A549 (cell line): Measurements from ENCODE around the gene MR1. TPM values are rescaled to one million over a fixed set of nuclear protein-coding genes. Genes with fewer than 3 reads are reported as not detected.

Experiments used
- ATAC-seq, 2 experiments: fragments of 200-7000 bp in 1 of 2; fragments of >200 bp in 1 of 2; cut with Nextera tagmentation in 1 of 2; cut with Tn5 transposase in 1 of 2; 3 replicates each; pipeline versions ENCODE4 v1.8.0 to v1.9.1; 2018 to 2020; ENCODE audit warnings: mild to moderate bottlenecking in 1 of 2, moderate library complexity in 1 of 2
- CTCF ChIA-PET: fragments of 300-600 bp; sonication (Branson Sonifier 250); formaldehyde crosslinking; extraction: SDS; loops from one replicate; lab custom pipeline; 2021; ENCODE audit warnings: antibody characterized with exemption, inconsistent platforms; lab: Yijun Ruan, JAX
- POLR2A ChIA-PET: fragments of 350-600 bp; formaldehyde crosslinking; extraction: SDS; loops from one replicate; lab custom pipeline; 2021; ENCODE audit warnings: antibody characterized with exemption, inconsistent platforms; lab: Yijun Ruan, JAX
- DNase-seq, 2 experiments: peaks; one replicate each; pipeline versions ENCODE4 v3.0.0 to v3.0.0-alpha.2; 2011 to 2016; ENCODE audit warnings: low read depth in 1 of 2, low spot score in 1 of 2
- FAIRE-seq: peaks from 2 replicates; lab custom pipeline; 2011; peaks lifted over from hg19 to GRCh38; lab: Jason Lieb, UNC
- H3K27ac ChIP-seq, 2 experiments: fragments of >200 bp; sonication (Bioruptor Twin); formaldehyde crosslinking; 3 replicates each; pipeline ENCODE4 v1.5.1; 2016 to 2017
- H3K4me1 ChIP-seq: fragments of >200 bp; sonication (Bioruptor Twin); formaldehyde crosslinking; 3 replicates; pipeline ENCODE4 v1.6.1; 2016
- H3K4me2 ChIP-seq: fragments of >200 bp; sonication (Bioruptor Twin); formaldehyde crosslinking; 3 replicates; pipeline ENCODE4 v1.6.1; 2016
- H3K4me3 ChIP-seq: fragments of >200 bp; sonication (Bioruptor Twin); formaldehyde crosslinking; 3 replicates; pipeline ENCODE4 v1.5.1; 2016
- H3K9me3 ChIP-seq: fragments of >200 bp; sonication (Bioruptor Twin); formaldehyde crosslinking; 3 replicates; pipeline ENCODE4 v1.6.1; 2016
- BHLHE40 ChIP-seq: IDR thresholded peaks from 2 replicates; pipeline ENCODE4 v1.6.1; 2012; ENCODE audit warnings: low read depth, low read length, inconsistent platforms
- EP300 ChIP-seq, 2 experiments: fragments of >200 bp; sonication (Bioruptor Twin); formaldehyde crosslinking; IDR thresholded peaks; 2 replicates in 1 of 2; 3 replicates in 1 of 2; pipeline ENCODE4 v1.6.1; 2016 to 2017
- FOXS1 ChIP-seq: fragments of 250-450 bp; sonication (Bioruptor Pico); IDR thresholded peaks from 2 replicates; pipeline ENCODE4 v1.5.0; 2020; ENCODE audit warnings: mild to moderate bottlenecking, moderate library complexity
- GATA3 ChIP-seq: IDR thresholded peaks from 2 replicates; pipeline ENCODE4 v1.6.1; 2012; ENCODE audit warnings: borderline replicate concordance
- HOXA7 ChIP-seq: fragments of 250-450 bp; sonication (Bioruptor Pico); IDR thresholded peaks from 2 replicates; pipeline ENCODE4 v1.5.0; 2020; ENCODE audit warnings: mild to moderate bottlenecking, moderate library complexity
- HOXB5 ChIP-seq: fragments of 250-450 bp; sonication (Bioruptor Pico); IDR thresholded peaks from 2 replicates; pipeline ENCODE4 v1.5.0; 2020; ENCODE audit warnings: mild to moderate bottlenecking, moderate library complexity
- JUN ChIP-seq, 2 experiments: fragments of >200 bp; sonication (Bioruptor Twin); formaldehyde crosslinking; IDR thresholded peaks; 2 replicates in 1 of 2; 3 replicates in 1 of 2; pipeline ENCODE4 v1.6.1; 2016 to 2017
- KDM1A ChIP-seq: fragments of 200-600 bp; sonication (generic); IDR thresholded peaks from 2 replicates; pipeline ENCODE4 v1.6.1; 2016; ENCODE audit warnings: low read depth, mild to moderate bottlenecking
- MAFK ChIP-seq: fragments of 450-650 bp; IDR thresholded peaks from 2 replicates; pipeline ENCODE4 v1.6.1; 2014; ENCODE audit not compliant: partially characterized antibody
- MAZ ChIP-seq: fragments of 150-350 bp; IDR thresholded peaks from 2 replicates; pipeline ENCODE4 v1.6.1; 2014; ENCODE audit warnings: antibody characterized with exemption, low read depth, low read length, borderline replicate concordance
- PHF8 ChIP-seq: fragments of 200-600 bp; sonication (generic); IDR thresholded peaks from 2 replicates; pipeline ENCODE4 v1.6.1; 2016; ENCODE audit warnings: low read depth, mild to moderate bottlenecking, antibody characterized with exemption, moderate library complexity, borderline replicate concordance
- POLR2A ChIP-seq: IDR thresholded peaks from 2 replicates; pipeline ENCODE4 v1.6.1; 2012; ENCODE audit warnings: mild to moderate bottlenecking, low read length
- POLR2AphosphoS2 ChIP-seq: conservative IDR thresholded peaks from 2 replicates; pipeline ENCODE4 v1.6.1; 2012; ENCODE audit warnings: low read length, improper control_type of control experiment, inconsistent platforms
- RAD21 ChIP-seq, 2 experiments: fragments of >200 bp in 1 of 2; sonication (Bioruptor Twin) in 1 of 2; formaldehyde crosslinking in 1 of 2; IDR thresholded peaks in 1 of 2; conservative IDR thresholded peaks in 1 of 2; 2 replicates in 1 of 2; 3 replicates in 1 of 2; pipeline ENCODE4 v1.6.1; 2012 to 2018; ENCODE audit warnings: inconsistent platforms in 1 of 2
- RFX5 ChIP-seq: fragments of 450-650 bp; IDR thresholded peaks from 2 replicates; pipeline ENCODE4 v1.7.1; 2014; ENCODE audit warnings: antibody characterized with exemption, mild to moderate bottlenecking, moderate library complexity
- RNF2 ChIP-seq: fragments of 200-600 bp; sonication (generic); IDR thresholded peaks from 2 replicates; pipeline ENCODE4 v1.6.1; 2016; ENCODE audit warnings: low read depth, mild to moderate bottlenecking, antibody characterized with exemption, moderate library complexity, borderline replicate concordance
- SREBF2 ChIP-seq: fragments of 450-650 bp; IDR thresholded peaks from 2 replicates; pipeline ENCODE4 v1.6.1; 2014; ENCODE audit warnings: mild to moderate bottlenecking, moderate library complexity
- TFCP2L1 ChIP-seq: fragments of 250-450 bp; sonication (Bioruptor Pico); IDR thresholded peaks from 2 replicates; pipeline ENCODE4 v1.5.0; 2021; ENCODE audit warnings: mild to moderate bottlenecking
- ZC3H11A ChIP-seq: fragments of 450-650 bp; IDR thresholded peaks from 2 replicates; pipeline ENCODE4 v1.6.1; 2014; ENCODE audit warnings: antibody characterized with exemption, mild to moderate bottlenecking
- ZNF302 ChIP-seq: fragments of 250-450 bp; sonication (Bioruptor Pico); IDR thresholded peaks from 2 replicates; pipeline ENCODE4 v1.9.0; 2021; ENCODE audit warnings: inconsistent platforms, mild to moderate bottlenecking, moderate library complexity
- ZSCAN20 ChIP-seq: fragments of 250-450 bp; sonication (Bioruptor Pico); IDR thresholded peaks from 2 replicates; pipeline ENCODE4 v1.8.0; 2022; ENCODE audit warnings: mild to moderate bottlenecking, moderate library complexity
- WGBS: methylation state at CpG from one replicate; pipeline ENCODE4 v1.1.6; 2017; ENCODE audit errors: missing lambda C conversion rate; 5-methylcytosine and 5-hydroxymethylcytosine counted together
- polyA plus RNA-seq, 4 experiments: library from polyadenylated mRNA; depleted of rRNA in 3 of 4; stranded (reverse); fragments of >200 nt; fragmentation: RNase III in 1 of 4; extraction: RNeasy Plus Mini Kit Qiagen cat#74134 plus additional on column Dnase treatment in 1 of 4; gene quantifications; 2 replicates in 3 of 4; 3 replicates in 1 of 4; pipeline ENCODE4 v1.2.3, GENCODE V29; 2011 to 2017
- TF ChIP-seq, protein P1 (sequence below): fragments of >200 bp; sonication (Bioruptor Twin); formaldehyde crosslinking; IDR thresholded peaks from 3 replicates; pipeline ENCODE4 v1.5.1; 2016
- TF ChIP-seq, protein P2 (sequence below): IDR thresholded peaks from 2 replicates; pipeline ENCODE4 v1.6.1; 2012; ENCODE audit warnings: low read depth, borderline replicate concordance
- TF ChIP-seq, protein P3 (sequence below): fragments of 150-350 bp; IDR thresholded peaks from 2 replicates; pipeline ENCODE4 v1.6.1; 2014; ENCODE audit warnings: low read depth, mild to moderate bottlenecking, low read length
- TF ChIP-seq, protein P4 (sequence below): fragments of >200 bp; sonication (Bioruptor Twin); formaldehyde crosslinking; IDR thresholded peaks from 3 replicates; pipeline ENCODE4 v1.6.1; 2016
- TF ChIP-seq, protein P5 (sequence below): IDR thresholded peaks from 2 replicates; pipeline ENCODE4 v1.6.1; 2012
- TF ChIP-seq, protein P6 (sequence below): fragments of >200 bp; sonication (Bioruptor Twin); formaldehyde crosslinking; IDR thresholded peaks from 2 replicates; pipeline ENCODE4 v1.6.1; 2016

MR1 gene
- polyA plus RNA-seq, 2 of the 4 experiments (the other 2 are of a cell fraction) = 8.3 to 17.2 TPM

DNA sequence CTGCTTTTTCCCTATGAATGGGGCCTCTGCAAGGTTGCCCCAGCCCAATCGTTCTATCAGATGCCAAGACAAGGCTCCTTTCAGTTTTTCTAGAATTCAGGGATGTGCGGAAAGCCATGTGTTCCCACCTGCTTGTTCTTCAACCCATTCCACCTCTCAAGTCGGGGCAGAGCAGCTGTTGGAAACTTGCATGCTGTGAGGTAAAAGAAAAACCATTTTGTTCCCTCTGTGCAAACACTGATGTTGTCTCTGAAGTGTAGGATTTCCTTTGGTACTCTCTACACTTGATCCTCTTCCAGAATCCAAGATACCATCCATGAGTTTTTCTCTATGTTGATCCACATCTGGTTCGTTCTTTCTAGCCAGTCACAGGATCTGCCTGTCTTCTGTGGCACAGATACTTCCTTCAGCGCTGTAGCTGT, 62.0 kb downstream of the MR1 start:
- DNase-seq (no peak), FAIRE-seq (no peak), ATAC-seq (peak in 1 of 2 experiments; percentile 1; a peak in 3 of 6 replicates)
- no peaks in the 10 kb centered on the region for H3K9me3 ChIP-seq
- H3K4me2 ChIP-seq = no peak overlapping the region
- WGBS = 75% methylated on average over 5 of the region's 5 CpGs
- POLR2A ChIA-PET = interaction anchor here (1.1 to 2.0 kb wide), 3 partner anchors 8 to 10 kb away, joined by 3 to 7 read pairs (median 7); no protein-coding TSS in a partner anchor
- CTCF ChIA-PET = interaction anchor here (1.4 to 48.3 kb wide), 3 partner anchors 8 to 43 kb away, joined by 3 to 774 read pairs (median 49); no protein-coding TSS in a partner anchor
- TF ChIP-seq JUN (IDR thresholded peaks at IDR 0.05) (no peak), BHLHE40 (no peak), EP300 (IDR thresholded peaks at IDR 0.05) (no peak), HOXB5 (CRISPR knock-in tag) (no peak), RNF2 (no peak), POLR2A (no peak), PHF8 (no peak), ZC3H11A (no peak)
- TF ChIP-seq, protein P1, sequence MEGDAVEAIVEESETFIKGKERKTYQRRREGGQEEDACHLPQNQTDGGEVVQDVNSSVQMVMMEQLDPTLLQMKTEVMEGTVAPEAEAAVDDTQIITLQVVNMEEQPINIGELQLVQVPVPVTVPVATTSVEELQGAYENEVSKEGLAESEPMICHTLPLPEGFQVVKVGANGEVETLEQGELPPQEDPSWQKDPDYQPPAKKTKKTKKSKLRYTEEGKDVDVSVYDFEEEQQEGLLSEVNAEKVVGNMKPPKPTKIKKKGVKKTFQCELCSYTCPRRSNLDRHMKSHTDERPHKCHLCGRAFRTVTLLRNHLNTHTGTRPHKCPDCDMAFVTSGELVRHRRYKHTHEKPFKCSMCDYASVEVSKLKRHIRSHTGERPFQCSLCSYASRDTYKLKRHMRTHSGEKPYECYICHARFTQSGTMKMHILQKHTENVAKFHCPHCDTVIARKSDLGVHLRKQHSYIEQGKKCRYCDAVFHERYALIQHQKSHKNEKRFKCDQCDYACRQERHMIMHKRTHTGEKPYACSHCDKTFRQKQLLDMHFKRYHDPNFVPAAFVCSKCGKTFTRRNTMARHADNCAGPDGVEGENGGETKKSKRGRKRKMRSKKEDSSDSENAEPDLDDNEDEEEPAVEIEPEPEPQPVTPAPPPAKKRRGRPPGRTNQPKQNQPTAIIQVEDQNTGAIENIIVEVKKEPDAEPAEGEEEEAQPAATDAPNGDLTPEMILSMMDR = no peak
- TF ChIP-seq, protein P2, sequence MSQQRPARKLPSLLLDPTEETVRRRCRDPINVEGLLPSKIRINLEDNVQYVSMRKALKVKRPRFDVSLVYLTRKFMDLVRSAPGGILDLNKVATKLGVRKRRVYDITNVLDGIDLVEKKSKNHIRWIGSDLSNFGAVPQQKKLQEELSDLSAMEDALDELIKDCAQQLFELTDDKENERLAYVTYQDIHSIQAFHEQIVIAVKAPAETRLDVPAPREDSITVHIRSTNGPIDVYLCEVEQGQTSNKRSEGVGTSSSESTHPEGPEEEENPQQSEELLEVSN = no peak
- peaks cover 84% of the 10 kb centered on the region for H3K4me1 ChIP-seq
- no peak overlapping the region for H3K4me3 ChIP-seq
- peak overlapping the region in 1 of 2 experiments; percentile 38; a peak in 3 of 6 replicates for H3K27ac ChIP-seq

DNA sequence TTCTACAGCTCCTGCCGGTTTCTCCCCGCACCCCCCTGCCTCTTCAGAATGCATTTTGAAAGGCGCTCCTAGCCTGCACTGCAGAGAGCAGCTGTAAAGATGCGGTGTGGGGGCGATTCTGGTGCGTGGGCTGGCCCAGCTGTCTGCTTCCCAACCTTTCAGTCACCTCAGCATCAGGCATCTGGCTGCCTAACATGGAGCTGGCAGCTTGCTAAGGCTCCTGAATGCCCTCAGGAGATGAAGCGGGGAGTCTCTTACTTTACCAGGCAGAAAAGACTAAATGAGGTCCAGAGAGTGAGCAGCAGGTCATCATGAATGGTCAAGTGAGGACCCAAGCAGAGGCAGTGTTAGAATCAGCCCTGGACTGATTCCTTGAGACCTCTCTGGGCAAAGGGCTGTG, 63.5 kb downstream of the MR1 start:
- H3K4me2 ChIP-seq = no peak overlapping the region
- ChIA-PET POLR2A (interaction anchor here (0.5 to 2.6 kb wide), 7 partner anchors 8 to 57 kb away, joined by 3 to 17 read pairs (median 4); partner anchors contain the start of gene IER5), CTCF (interaction anchor here (0.6 to 48.3 kb wide), 8 partner anchors 7 to 59 kb away, joined by 3 to 774 read pairs (median 10); no protein-coding TSS in a partner anchor)
- no peak for FAIRE-seq
- peaks cover 86% of the 10 kb centered on the region for H3K4me1 ChIP-seq
- peak in 1 of 2 experiments; percentile 3; a peak in 2 of 6 replicates for ATAC-seq
- no peak for TF ChIP-seq MAZ
- no peak for TF ChIP-seq KDM1A
- TF ChIP-seq JUN (IDR thresholded peaks at IDR 0.05) = no peak
- no peak for TF ChIP-seq RFX5
- no peak for TF ChIP-seq MAFK
- TF ChIP-seq TFCP2L1 (CRISPR knock-in tag) = no peak
- TF ChIP-seq GATA3 = no peak
- TF ChIP-seq ZSCAN20 (CRISPR knock-in tag) = no peak
- no peak for TF ChIP-seq ZNF302 (CRISPR knock-in tag)
- TF ChIP-seq SREBF2 = no peak
- TF ChIP-seq, protein P3, sequence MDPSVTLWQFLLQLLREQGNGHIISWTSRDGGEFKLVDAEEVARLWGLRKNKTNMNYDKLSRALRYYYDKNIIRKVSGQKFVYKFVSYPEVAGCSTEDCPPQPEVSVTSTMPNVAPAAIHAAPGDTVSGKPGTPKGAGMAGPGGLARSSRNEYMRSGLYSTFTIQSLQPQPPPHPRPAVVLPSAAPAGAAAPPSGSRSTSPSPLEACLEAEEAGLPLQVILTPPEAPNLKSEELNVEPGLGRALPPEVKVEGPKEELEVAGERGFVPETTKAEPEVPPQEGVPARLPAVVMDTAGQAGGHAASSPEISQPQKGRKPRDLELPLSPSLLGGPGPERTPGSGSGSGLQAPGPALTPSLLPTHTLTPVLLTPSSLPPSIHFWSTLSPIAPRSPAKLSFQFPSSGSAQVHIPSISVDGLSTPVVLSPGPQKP = no peak
- no peak for TF ChIP-seq POLR2AphosphoS2
- no peak for TF ChIP-seq HOXA7 (CRISPR knock-in tag)
- no peak for TF ChIP-seq POLR2A
- TF ChIP-seq, protein P4, sequence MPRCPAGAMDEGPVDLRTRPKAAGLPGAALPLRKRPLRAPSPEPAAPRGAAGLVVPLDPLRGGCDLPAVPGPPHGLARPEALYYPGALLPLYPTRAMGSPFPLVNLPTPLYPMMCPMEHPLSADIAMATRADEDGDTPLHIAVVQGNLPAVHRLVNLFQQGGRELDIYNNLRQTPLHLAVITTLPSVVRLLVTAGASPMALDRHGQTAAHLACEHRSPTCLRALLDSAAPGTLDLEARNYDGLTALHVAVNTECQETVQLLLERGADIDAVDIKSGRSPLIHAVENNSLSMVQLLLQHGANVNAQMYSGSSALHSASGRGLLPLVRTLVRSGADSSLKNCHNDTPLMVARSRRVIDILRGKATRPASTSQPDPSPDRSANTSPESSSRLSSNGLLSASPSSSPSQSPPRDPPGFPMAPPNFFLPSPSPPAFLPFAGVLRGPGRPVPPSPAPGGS = no peak
- TF ChIP-seq, protein P5, sequence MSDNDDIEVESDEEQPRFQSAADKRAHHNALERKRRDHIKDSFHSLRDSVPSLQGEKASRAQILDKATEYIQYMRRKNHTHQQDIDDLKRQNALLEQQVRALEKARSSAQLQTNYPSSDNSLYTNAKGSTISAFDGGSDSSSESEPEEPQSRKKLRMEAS = no peak
- TF ChIP-seq, protein P6, sequence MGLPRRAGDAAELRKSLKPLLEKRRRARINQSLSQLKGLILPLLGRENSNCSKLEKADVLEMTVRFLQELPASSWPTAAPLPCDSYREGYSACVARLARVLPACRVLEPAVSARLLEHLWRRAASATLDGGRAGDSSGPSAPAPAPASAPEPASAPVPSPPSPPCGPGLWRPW = no peak
- TF ChIP-seq RAD21 (conservative IDR thresholded peaks at IDR 0.05 in 1 of 2, IDR thresholded peaks at IDR 0.05 in 1 of 2) = no peak
- TF ChIP-seq FOXS1 (CRISPR knock-in tag) = no peak
- no peak for DNase-seq
- peak overlapping the region in 1 of 2 experiments; percentile 34; a peak in 2 of 6 replicates for H3K27ac ChIP-seq
- no peak overlapping the region for H3K4me3 ChIP-seq
- WGBS = 87% methylated on average over 7 of the region's 7 CpGs
- H3K9me3 ChIP-seq = no peaks in the 10 kb centered on the region
